HepG2 (cell line): ENCODE data around the gene FAHD1. TPM values are rescaled to one million over a fixed set of nuclear protein-coding genes. Genes with fewer than 3 reads are reported as not detected.

Experiments used
- BORCS8-MEF2B ChIP-seq: sonication (generic); formaldehyde crosslinking; IDR thresholded peaks from 2 replicates; pipeline ENCODE4 v1.8.0; 2022; ENCODE audit warnings: mild to moderate bottlenecking, missing genetic modification reagents
- CAMTA2 ChIP-seq: sonication (generic); formaldehyde crosslinking; IDR thresholded peaks from 2 replicates; pipeline ENCODE4 v1.4.0; 2020; ENCODE audit warnings: mild to moderate bottlenecking, missing genetic modification reagents, borderline replicate concordance
- GABPB1 ChIP-seq: IDR thresholded peaks from 2 replicates; pipeline ENCODE4 v1.6.1; 2016; ENCODE audit warnings: mild to moderate bottlenecking, missing genetic modification reagents, moderate library complexity, missing compliant biosample characterization
- HBP1 ChIP-seq: IDR thresholded peaks from 2 replicates; pipeline ENCODE4 v1.6.1; 2016; ENCODE audit warnings: low read depth, control low read depth
- NFE2L2 ChIP-seq: fragments of 150-350 bp; IDR thresholded peaks from 2 replicates; pipeline ENCODE4 v1.6.1; 2014; ENCODE audit warnings: low read length
- NFKB2 ChIP-seq: sonication (generic); formaldehyde crosslinking; IDR thresholded peaks from 2 replicates; pipeline ENCODE4 v1.4.0; 2020; ENCODE audit warnings: missing genetic modification reagents, borderline replicate concordance
- PRDM4 ChIP-seq: sonication (generic); formaldehyde crosslinking; IDR thresholded peaks from 2 replicates; pipeline ENCODE4 v1.9.0; 2021; ENCODE audit warnings: missing genetic modification reagents, borderline replicate concordance
- SIN3A ChIP-seq: IDR thresholded peaks from 2 replicates; pipeline ENCODE4 v1.6.1; 2011; ENCODE audit warnings: low read depth, mild to moderate bottlenecking, control low read depth, low read length, borderline replicate concordance
- SOX13 ChIP-seq, 3 experiments: fragments of 450-650 bp in 1 of 3; sonication (generic) in 1 of 3; formaldehyde crosslinking in 1 of 3; IDR thresholded peaks in 2 of 3; conservative IDR thresholded peaks in 1 of 3; 2 replicates each; pipeline versions ENCODE4 v1.5.0 to v1.6.1; 2016 to 2020; ENCODE audit warnings: antibody characterized with exemption in 1 of 3, mild to moderate bottlenecking in 1 of 3, missing compliant biosample characterization in 1 of 3, missing genetic modification reagents in 1 of 3, moderate library complexity in 1 of 3
- THRA ChIP-seq: sonication (generic); formaldehyde crosslinking; IDR thresholded peaks from 2 replicates; pipeline ENCODE4 v1.4.0; 2020; ENCODE audit warnings: missing genetic modification reagents, borderline replicate concordance
- ZFYVE20 ChIP-seq: sonication (generic); formaldehyde crosslinking; IDR thresholded peaks from 2 replicates; pipeline ENCODE4 v1.8.0; 2023; ENCODE audit warnings: low read depth, mild to moderate bottlenecking, moderate library complexity, missing genetic modification reagents, borderline replicate concordance
- ZKSCAN1 ChIP-seq: fragments of 150-350 bp; IDR thresholded peaks from 2 replicates; pipeline ENCODE4 v1.6.1; 2014; ENCODE audit warnings: low read length
- ZNF136 ChIP-seq: sonication (generic); formaldehyde crosslinking; IDR thresholded peaks from 2 replicates; pipeline ENCODE4 v1.8.1; 2022; ENCODE audit warnings: low read depth, mild to moderate bottlenecking, moderate library complexity, missing genetic modification reagents
- ZNF672 ChIP-seq: sonication (generic); formaldehyde crosslinking; IDR thresholded peaks from 2 replicates; pipeline ENCODE4 v1.8.1; 2022; ENCODE audit warnings: missing genetic modification reagents
- ZNF780A ChIP-seq: sonication (generic); formaldehyde crosslinking; IDR thresholded peaks from 2 replicates; pipeline ENCODE4 v1.8.0; 2022; ENCODE audit warnings: mild to moderate bottlenecking, missing genetic modification reagents, moderate library complexity
- polyA plus RNA-seq, 8 experiments: library from polyadenylated mRNA; depleted of rRNA in 3 of 8; stranded (reverse) in 7 of 8; unstranded in 1 of 8; fragments of >200 nt; fragmentation: Illumina TruSeq in 4 of 8; extraction: Trizol in 4 of 8; gene quantifications; 2 replicates each; pipeline versions ENCODE4 v1.2.1 to v1.2.3, GENCODE V29; 2011 to 2016; ENCODE audit warnings: low read depth in 4 of 8, missing spikeins in 1 of 8, mixed read lengths in 1 of 8; ENCODE audit not compliant: insufficient read depth in 1 of 8
- total RNA-seq, 5 experiments: library from RNA; depleted of rRNA; stranded (reverse); fragments of >200 nt; fragmentation: Illumina TruSeq; extraction: Trizol; gene quantifications; 2 replicates each; pipeline ENCODE4 v1.2.3, GENCODE V29; 2016; ENCODE audit warnings: low read depth in 1 of 5
- TF ChIP-seq, protein P1 (sequence below): sonication (generic); formaldehyde crosslinking; IDR thresholded peaks from 2 replicates; pipeline ENCODE4 v1.4.0; 2020; ENCODE audit warnings: low read depth, missing genetic modification reagents
- TF ChIP-seq, protein P2 (sequence below): sonication (generic); formaldehyde crosslinking; IDR thresholded peaks from 2 replicates; pipeline ENCODE4 v1.8.1; 2023; ENCODE audit warnings: mild to moderate bottlenecking, inconsistent platforms, moderate library complexity, missing genetic modification reagents, borderline replicate concordance

FAHD1 gene
- total and polyA plus RNA-seq, 2 of the 13 experiments (the other 11 are each of a cell fraction or from before 2014, with no cell fraction given) = 39.0 to 45.3 TPM

- TF ChIP-seq PRDM4 (CRISPR knock-in tag) (no peak), HBP1 (CRISPR knock-in tag) (peak; percentile 64; the same call in 1 of the 2 replicates), SIN3A (peak; percentile 73; the same call in 1 of the 2 replicates), NFKB2 (no peak), ZNF136 (CRISPR knock-in tag) (no peak), ZNF780A (CRISPR knock-in tag) (no peak), ZKSCAN1 (no peak), THRA (CRISPR knock-in tag) (0 out of 2 replicates have a peak, but pooled peaks have one; percentile 27), CAMTA2 (no peak), ZFYVE20 (CRISPR knock-in tag) (no peak), BORCS8-MEF2B (CRISPR knock-in tag) (0 out of 2 replicates have a peak, but pooled peaks have one; percentile 59), GABPB1 (CRISPR knock-in tag) (peak; percentile 33; the same call in 1 of the 2 replicates), ZNF672 (CRISPR knock-in tag) (no peak), SOX13 (IDR thresholded peaks at IDR 0.05) (peak; percentile 33; the same call in 1 of the 2 replicates), SOX13 (CRISPR knock-in tag; conservative IDR thresholded peaks at IDR 0.05 in 1 of 2, IDR thresholded peaks at IDR 0.05 in 1 of 2) (peak in 1 of 2 experiments; percentile 74; a peak in 1 of 4 replicates), NFE2L2 (no peak)
- TF ChIP-seq, protein P1, sequence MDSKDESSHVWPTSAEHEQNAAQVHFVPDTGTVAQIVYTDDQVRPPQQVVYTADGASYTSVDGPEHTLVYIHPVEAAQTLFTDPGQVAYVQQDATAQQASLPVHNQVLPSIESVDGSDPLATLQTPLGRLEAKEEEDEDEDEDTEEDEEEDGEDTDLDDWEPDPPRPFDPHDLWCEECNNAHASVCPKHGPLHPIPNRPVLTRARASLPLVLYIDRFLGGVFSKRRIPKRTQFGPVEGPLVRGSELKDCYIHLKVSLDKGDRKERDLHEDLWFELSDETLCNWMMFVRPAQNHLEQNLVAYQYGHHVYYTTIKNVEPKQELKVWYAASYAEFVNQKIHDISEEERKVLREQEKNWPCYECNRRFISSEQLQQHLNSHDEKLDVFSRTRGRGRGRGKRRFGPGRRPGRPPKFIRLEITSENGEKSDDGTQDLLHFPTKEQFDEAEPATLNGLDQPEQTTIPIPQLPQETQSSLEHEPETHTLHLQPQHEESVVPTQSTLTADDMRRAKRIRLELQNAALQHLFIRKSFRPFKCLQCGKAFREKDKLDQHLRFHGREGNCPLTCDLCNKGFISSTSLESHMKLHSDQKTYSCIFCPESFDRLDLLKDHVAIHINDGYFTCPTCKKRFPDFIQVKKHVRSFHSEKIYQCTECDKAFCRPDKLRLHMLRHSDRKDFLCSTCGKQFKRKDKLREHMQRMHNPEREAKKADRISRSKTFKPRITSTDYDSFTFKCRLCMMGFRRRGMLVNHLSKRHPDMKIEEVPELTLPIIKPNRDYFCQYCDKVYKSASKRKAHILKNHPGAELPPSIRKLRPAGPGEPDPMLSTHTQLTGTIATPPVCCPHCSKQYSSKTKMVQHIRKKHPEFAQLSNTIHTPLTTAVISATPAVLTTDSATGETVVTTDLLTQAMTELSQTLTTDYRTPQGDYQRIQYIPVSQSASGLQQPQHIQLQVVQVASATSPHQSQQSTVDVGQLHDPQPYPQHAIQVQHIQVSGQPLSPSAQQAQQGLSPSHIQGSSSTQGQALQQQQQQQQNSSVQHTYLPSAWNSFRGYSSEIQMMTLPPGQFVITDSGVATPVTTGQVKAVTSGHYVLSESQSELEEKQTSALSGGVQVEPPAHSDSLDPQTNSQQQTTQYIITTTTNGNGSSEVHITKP = no peak
- TF ChIP-seq, protein P2, sequence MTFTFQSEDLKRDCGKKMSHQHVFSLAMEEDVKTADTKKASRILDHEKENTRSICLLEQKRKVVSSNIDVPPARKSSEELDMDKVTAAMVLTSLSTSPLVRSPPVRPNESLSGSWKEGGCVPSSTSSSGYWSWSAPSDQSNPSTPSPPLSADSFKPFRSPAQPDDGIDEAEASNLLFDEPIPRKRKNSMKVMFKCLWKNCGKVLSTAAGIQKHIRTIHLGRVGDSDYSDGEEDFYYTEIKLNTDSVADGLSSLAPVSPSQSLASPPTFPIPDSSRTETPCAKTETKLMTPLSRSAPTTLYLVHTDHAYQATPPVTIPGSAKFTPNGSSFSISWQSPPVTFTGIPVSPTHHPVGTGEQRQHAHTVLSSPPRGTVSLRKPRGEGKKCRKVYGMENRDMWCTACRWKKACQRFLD (CRISPR knock-in tag) = no peak
These were observed 1.8 kb downstream of the FAHD1 start (continued) for GRCh38 chr16:1828645-1829410.
